GM21825 (cell line): ENCODE data around the gene PCID2.

Experiments used
- ATAC-seq: cut with Tn5 transposase; IDR thresholded peaks from one replicate; pipeline ENCODE4 v1.9.1; 2021; ENCODE audit warnings: mild to moderate bottlenecking, moderate library complexity; ENCODE audit not compliant: unreplicated experiment

PCID2 gene

DNA sequence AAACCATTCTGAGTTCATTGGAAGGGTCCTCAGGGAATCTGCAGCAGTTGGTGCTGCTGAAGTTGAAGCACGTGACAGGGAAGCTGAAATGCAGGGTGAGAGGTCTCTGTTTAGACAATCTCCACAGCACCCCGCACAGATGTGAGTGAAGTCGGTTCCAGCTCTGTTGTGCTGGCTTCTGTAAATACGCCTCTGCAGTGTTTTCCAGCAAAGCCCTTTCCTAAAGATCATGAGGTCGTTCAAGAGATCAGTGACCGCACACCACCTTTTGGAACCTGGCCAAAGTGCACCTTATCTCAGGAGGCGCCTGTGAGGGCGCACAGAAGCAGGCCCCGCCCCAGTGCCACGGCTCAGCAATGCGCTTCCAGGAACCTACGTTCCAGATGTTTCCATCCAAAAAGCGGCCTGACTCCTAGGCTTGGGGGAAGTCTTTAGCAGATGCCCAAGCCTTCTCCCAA is 11.7 kb upstream of the PCID2 start:
- ATAC-seq, result no peak

GRCh38 chr13:113219256-113219940 is 10.9 kb upstream of the PCID2 start:
- ATAC-seq, result no peak

GRCh38 chr13:113218586-113218985 is 10.1 kb upstream of the PCID2 start:
- ATAC-seq, result no peak

- no peak for ATAC-seq
These were observed 8.0 kb upstream of the PCID2 start for GRCh38 chr13:113216254-113217048.

DNA sequence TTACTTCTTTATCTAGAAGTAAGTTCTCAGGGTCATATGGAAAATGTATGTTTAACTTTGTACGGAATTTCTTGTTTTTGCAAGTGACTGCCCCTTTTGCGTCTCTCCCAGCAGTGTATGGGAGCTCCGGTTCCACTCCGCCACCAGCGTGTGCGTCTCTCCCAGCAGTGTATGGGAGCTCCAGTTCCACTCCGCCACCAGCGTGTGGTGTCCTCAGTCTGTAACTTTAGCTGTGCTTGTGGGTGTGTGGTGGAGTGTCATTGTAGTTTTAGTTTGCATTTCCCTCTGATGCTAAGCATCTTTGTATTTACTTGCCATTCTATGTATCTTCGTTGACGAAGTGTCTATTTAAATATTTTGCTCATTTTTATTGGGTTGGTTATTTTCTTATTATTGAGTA is 3.3 kb upstream of the PCID2 start:
- no peak for ATAC-seq

DNA sequence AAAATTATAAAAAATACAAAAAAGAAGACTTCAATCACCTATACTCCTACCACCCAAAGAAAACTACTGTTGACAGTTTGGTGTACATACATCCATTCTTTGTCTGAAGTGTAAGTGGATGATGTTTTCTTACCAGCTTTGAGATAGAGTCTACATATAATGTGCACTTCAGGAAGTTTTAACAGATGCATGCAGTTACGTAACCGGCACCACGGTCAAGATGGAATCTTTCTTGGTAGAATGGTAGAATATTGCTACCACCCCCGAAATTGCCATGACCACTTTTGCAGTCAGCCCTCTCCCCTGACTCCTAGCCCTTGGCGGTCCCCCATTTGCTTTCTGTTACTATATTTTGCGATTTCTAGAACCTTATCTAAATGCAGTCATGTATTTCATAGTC is 2.4 kb upstream of the PCID2 start:
- ATAC-seq, result no peak

GRCh38 chr13:113209759-113210421 is 1.4 kb upstream of the PCID2 start:
- peak; percentile 27 for ATAC-seq

GRCh38 chr13:113209336-113209758 is 878 bp upstream of the PCID2 start, which contains the start of gene CUL4A:
Gene CUL4A, plus strand, starts transcription at chr13:113209613. Its CDS starts 15 bp downstream, at chr13:113209628.
- peak; percentile 47 for ATAC-seq

- peak; percentile 2 for ATAC-seq
These were observed 514 bp downstream of the PCID2 start for GRCh38 chr13:113207890-113208420.

GRCh38 chr13:113207460-113207859 is 1.0 kb downstream of the PCID2 start:
- no peak for ATAC-seq

GRCh38 chr13:113205428-113205931 is 3.0 kb downstream of the PCID2 start:
- no peak for ATAC-seq

DNA sequence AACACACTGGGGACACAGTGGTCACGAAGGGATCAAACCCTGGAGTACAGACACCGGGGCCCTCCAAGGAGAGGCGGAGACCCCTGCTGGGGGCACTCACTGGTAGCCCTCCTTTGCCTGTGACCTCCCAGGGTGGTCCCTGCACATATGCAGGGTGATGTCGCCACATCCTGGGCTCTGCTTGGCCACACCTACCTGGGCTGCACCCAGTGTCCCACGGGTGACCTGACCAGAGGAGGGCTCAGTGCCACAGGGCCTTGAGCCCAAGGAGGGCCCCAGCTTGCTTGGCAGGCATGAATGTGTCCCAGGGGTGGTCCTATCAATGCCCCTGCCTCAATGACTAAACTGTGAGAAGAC is 4.1 kb downstream of the PCID2 start:
- no peak for ATAC-seq

- ATAC-seq, result no peak
These were observed 4.7 kb downstream of the PCID2 start for GRCh38 chr13:113203507-113204377.

DNA sequence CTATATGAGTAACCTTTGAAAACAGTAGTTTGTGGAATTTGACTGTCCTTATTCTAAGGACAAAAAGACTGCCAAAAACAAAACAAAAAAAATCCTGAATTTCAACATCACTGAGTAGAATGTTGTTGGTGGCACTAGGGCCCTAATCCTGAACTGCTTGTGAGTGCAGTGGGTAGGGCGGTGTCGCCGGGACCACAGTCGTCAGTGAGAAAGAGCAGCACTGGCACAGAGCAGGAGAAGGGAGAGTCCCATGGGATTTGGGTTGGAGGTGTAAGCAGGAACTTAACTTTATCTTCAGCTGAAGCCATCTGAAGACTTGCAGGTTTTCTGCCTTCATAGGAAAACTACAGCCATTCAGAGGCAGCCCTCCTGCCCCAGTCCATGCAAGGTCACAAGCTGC is 5.6 kb downstream of the PCID2 start:
- ATAC-seq, result no peak

- ATAC-seq, result no peak
These were observed 6.7 kb downstream of the PCID2 start for GRCh38 chr13:113201815-113202214.

- no peak for ATAC-seq
These were observed 11.3 kb downstream of the PCID2 start for GRCh38 chr13:113196970-113197737.

- no peak for ATAC-seq
These were observed 13.1 kb downstream of the PCID2 start for GRCh38 chr13:113195360-113195759.

GRCh38 chr13:113192902-113193301 is 15.6 kb downstream of the PCID2 start:
- no peak for ATAC-seq

DNA sequence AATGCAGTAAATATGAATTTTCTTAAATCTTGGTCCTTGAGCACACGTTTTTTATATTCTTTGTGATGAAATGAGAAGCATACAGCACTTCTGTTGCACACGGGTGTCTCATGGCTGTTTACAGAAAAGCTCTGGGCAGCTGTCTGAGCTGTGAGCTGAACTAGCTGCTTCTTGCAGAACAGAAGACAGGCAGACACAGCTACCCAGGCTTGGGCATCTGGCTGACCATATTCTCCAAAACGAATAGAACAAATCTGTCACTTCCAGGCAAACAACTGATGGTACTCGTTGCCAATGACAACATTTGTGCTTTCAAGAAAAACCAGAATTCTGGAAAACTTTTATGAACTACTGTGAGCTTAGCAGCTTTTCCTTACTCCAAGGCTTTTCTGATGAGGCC is 16.2 kb downstream of the PCID2 start:
- ATAC-seq, result no peak

GRCh38 chr13:113190181-113190580 is 18.3 kb downstream of the PCID2 start:
- no peak for ATAC-seq
